DMS153 treated with DMSO at 0.1 percent for 48 hours (cell line): ENCODE results near the gene PTPRG.

ENCODE experiments used
- DNase-seq: peaks from one replicate; lab custom pipeline; 2025; ENCODE audit not compliant: unreplicated experiment; lab: John Stamatoyannopoulos, UW

PTPRG gene

GRCh38 chr3:62242831-62243509, 681.6 kb downstream of the PTPRG start:
- DNase-seq: no peak

- no peak for DNase-seq
Measured at GRCh38 chr3:62246094-62246493, 684.7 kb downstream of the PTPRG start.

DNA sequence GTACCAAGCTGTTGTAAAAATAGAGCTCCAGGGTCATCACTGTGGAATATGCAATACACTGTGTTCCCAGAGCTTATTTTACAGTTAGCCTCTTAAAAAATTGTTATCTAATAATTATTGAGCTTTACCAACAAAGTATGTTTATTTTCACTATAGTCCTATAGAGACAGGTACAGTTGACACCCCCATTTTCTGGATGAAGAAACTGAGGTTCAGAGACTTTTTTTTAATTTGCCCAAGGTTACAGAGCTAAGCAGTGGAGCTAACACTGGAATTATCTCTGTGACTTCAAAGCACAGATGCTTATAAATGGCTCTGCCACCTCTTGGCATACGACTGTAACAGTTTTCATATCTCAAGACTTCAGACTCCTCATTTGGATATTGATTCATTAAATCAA, 685.6 kb downstream of the PTPRG start:
- no peak for DNase-seq

- DNase-seq: no peak
Measured at GRCh38 chr3:62248734-62249483, 687.5 kb downstream of the PTPRG start.

DNA sequence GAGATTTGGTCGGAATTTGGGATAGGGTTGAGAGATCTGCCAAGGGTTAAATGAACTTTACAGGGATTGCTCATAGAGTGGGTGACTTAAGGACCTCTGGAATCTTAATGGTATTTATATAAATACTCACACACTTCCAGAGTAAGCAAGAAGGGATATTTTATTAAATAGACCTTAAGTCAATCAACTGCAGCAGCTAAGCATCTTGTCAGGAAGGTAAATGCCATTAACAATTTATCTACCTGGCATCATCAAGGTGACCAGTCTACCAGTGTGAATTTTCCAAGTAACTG, 688.1 kb downstream of the PTPRG start:
- DNase-seq: no peak

DNA sequence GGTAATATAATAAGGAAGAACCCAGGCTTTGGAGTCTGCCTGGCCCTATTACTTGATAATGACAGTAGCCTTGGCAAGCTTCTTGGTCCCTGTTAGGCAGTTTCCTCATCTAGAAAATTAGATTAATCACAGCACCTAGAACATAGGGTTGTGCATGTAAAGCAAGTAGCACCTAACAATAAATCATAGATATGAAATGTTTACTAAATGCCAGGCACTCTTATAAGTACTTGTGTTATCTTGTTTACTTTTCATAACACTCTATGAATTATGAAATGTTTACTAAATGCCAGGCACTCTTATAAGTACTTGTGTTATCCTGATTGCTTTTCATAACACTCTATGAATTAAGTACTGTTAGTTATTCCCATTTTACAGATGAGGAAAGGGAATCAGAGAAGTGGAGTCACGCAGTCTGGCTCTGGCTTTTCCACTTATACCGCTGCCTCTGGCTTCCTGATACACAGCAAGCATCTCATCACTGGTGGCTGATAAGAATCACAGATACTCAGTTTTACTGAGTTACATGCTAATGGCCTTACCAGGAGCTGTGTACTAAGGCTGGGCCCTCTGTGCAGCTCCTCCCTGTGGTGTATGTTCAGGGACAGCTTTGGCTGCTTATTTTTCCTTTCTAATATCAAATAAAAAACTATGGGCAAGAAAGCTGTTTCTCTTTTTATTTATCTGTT, 688.6 kb downstream of the PTPRG start:
- no peak for DNase-seq

DNA sequence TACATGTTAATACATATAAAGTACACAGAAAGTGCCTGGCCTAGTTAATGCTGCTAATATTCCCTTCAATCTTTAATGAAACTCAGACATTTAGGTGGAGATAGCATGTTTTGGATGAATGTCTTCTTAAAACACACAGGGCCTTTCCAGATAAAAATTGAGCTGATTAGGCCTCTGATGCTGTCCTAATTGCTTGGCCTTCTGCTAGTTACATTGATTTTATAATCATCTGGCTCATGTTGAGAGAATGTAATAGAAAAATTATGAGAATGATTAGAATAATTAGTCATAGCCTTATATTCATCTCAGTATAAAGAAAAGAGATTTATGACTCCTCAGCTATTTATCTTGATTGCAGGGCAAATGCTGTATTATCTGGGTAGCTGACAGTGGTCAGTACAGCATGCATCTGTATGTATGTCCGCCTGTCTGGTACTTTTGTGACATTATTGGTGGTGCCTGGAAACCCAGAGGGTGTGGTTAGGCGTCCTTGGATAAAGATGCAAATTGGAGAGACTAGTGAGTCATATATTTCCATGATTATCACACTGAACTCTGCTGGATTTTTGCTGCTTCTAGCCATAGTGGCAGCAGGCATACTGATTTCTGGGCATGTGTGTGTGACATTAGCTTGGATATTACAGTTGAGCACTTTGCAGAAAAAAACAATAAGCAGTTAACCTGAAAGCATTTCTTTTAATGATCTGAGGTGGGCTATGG, 691.2 kb downstream of the PTPRG start:
- no peak for DNase-seq

DNA sequence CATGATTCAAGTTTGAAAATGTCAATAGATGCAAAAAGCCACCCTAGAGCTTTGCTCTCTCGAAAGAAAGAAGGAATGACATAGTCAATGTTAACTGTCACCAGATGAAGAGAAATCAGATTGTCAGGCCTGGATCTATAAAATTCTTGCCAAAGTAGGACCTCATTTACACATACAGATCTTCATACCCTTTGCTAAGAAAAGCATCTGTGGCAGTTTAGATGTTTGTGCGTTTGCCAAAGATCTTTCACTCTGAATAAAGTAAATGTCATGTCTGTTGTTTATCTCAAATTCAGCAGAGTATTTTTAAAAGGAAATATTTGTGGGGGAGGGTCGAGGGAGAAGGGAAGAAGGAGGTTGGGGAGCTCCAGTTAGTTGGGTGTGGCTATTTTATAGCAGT, 692.6 kb downstream of the PTPRG start:
- no peak for DNase-seq

- no peak for DNase-seq
Measured at GRCh38 chr3:62255758-62256157, 694.4 kb downstream of the PTPRG start.

- DNase-seq: no peak
Measured at GRCh38 chr3:62259924-62260323, 698.6 kb downstream of the PTPRG start.

DNA sequence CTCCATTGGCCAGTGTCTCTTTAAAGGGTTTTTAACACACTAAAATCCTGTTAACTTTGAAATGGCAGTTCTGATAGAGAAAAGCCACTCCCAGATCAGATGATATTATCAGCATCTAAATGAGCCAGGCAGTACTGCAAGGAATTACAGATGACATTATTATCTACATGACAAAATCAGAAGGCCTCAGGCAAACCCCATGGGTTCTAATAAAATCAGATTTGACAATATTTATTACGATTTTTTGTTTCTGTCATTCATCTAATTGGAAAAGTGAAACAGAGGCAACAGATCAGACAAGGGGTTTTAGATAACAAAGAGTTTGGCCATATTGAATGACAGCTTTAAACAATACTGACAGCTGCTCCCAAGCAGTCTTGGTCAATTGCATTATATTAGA, 699.3 kb downstream of the PTPRG start:
- DNase-seq: no peak

- DNase-seq: no peak
Measured at GRCh38 chr3:62261121-62261520, 699.8 kb downstream of the PTPRG start.

DNA sequence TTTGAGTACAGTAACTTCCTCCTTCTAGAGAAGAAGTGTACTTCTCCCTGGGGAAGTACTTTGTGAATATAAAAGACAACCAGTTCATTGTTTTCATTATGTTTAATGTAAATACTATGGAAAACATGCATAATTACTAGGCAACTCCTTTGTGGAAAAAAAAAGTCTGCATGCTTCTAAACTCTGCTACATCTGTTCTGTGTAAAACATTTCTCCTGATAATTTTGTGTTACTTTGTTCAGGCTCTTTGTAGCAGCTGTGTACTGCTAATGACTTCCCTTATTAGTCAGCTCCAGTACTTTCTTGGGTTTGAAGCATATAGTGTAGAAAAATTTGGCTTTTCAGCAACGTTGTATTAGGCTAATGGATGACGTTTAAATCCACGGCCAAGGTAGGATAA, 700.4 kb downstream of the PTPRG start:
- DNase-seq: no peak

DNA sequence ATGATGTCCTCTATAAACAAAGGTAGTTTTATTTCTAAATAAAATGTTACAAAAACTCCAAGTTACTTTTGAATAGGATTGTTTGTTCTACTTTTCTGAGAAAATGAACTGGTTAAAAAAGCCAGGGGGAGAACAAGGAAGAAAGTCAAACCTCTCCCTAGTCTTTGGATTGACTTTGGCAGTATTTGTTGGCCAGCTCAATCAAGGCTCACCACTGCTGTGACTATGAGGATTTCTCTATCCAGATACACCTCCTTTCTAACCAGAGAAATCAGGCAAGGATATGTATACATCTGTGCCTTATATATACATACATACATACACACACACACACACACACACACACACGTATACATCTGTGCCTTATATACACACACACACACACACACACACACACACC, 704.2 kb downstream of the PTPRG start:
- no peak for DNase-seq

DNA sequence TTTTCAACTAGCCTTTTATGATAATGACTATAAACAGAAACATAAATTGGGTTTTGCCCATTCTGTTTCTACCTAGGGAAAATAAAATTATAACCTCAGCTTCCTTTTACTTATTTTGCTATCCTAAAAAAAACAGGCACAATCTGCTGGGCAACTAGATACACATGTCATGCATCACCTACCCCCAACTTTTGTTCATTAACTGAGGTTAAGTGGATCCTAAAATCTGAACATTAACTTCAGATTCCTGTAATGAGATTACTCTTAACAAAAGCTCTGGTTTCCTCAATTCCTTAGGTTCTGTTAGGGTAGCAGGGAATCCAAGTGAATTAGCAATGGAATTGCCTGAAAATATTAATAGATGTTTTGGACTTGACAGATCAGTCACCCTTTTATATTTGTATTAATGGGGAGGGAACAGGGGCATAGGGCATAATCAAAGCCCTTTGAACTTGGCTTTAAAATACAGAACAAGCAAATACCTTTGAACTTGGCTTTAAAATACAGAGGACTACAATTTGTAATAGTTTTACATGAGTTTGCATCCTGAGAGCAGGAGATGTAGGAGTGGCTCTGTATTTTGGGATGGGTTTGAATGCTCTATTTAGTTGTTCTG, 705.4 kb downstream of the PTPRG start:
- DNase-seq: no peak

DNA sequence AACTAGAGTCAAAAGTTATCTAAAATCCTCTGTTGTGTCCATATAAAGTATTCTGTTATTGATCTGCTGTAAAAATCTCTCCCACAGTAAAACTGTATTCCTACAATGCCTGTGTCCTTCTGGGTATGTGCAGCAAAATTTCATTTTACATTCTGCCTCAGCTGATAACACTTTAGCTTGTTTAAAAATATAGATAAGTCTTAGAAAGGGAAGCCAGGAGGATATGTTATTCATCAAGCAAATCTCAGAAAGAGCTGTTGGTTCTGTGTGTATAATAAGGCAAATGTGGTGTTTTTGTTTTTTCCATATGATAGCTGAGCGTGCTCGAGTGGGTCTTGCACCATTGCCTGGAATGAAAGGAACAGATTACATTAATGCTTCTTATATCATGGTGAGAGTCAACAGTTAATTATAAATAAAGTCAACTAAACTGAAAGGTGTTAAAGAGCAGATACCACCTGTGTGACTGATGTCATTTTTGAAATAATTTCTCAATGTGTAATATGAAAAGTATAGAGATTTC, 715.3 kb downstream of the PTPRG start:
- no peak for DNase-seq

DNA sequence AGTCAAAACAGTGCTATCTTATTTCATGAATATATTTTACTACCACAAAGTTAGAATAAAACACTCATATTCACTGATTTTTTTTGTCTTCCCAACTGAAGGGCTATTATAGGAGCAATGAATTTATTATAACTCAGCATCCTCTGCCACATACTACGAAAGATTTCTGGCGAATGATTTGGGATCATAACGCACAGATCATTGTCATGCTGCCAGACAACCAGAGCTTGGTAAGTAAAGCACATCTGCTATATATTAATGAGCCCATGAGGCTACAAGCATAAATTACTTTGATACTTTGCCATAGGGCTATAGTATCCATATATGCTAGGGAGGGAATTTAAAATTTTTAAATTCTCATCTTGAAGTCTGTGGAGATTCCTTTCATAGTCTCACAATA, 716.1 kb downstream of the PTPRG start:
- no peak for DNase-seq

DNA sequence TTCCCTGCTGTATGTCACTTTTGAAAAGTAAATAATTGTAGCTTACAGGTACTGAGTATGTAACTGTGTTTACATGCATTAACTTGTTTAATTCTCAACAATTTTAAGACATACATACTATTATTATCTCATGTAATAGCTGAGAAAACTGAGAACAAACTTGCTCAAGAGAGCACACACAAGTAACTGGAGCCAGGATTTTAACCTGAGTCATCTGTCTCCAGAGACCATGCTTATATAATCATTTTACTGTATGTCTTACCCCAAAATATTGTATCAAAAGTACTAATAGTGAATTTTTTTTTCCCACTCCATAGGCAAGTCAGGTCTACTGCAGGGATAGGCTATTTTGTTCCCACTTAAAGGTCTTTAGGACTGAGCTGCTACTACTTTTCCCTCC, 716.6 kb downstream of the PTPRG start:
- no peak for DNase-seq

DNA sequence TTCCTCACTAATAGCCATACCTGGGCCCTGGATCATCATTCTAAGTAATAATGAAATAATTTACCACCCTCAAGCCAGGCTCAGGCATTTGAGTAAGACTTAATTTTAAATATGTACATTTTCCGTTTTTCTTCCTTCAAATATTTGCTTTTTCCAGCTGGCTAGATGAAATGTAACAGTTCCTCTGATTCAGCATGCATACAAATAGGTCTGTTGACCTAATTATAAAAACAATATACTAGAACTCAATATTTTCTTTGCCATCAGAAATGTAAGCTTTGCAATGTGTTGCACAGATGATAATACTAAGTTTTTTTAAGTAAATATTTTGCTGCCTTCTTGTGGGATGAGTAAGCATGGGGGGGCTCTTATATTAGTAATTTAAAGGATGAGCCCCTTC, 720.4 kb downstream of the PTPRG start:
- DNase-seq: no peak

GRCh38 chr3:62284442-62284841, 723.1 kb downstream of the PTPRG start:
- no peak for DNase-seq

DNA sequence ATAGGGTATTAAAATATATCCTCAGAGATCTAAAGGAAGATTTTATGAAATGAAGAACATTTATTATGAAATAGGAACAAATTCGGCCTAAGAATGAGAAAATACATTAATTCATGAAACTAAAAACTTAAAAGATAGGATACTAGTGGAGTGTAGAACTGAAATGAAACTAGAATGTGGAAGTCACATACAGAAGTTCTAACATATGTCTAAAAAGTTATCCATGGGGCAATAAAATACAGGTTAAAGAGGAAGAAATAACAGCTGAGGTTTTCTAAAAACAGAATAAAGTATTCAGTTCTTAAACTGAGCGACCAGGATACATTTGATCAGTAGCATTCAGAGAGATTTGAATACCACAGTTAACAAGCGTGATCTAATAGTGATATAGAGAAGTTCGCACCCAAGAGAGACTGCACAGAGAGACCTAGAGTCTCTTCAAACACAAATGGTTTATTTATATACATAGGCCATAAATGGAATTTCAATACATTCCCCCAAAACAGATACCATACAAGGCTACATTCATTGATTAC, 726.1 kb downstream of the PTPRG start:
- DNase-seq: no peak
